ENCODE data around the gene RND2. TPM values are rescaled to one million over a fixed set of nuclear protein-coding genes. Genes with fewer than 3 reads are reported as not detected.
"Not testable (repeated sequence)": the region's sequence is repeated elsewhere in the genome, so short reads cannot be mapped to it uniquely, and the experiment has no call there.

Gene RND2
- total RNA-seq, 2 donors from 2014 or later: 0.15 to 1.1 TPM

DNA sequence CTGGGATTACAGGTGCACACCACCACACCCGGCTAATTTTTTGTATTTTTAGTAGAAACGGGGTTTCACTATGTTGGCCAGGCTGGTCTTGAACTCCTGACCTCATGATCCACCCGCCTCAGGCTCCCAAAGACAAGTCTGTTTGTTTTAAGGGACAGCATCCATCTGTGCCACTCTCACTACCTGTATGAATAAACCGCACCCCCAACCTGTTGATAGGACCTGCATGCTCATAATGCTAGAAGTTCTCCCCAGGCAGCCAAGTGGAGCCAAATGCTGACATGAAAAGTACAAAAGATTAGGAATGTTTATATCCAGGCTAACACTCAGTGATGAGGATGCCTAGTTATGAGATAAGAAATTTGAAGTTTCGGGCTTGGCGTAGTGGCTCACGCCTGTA, 28.0 kb downstream of the RND2 start:
- intact Hi-C loops (cut with DNase I, micrococcal nuclease); DNase-seq; ATAC-seq: not testable (repeated sequence)

DNA sequence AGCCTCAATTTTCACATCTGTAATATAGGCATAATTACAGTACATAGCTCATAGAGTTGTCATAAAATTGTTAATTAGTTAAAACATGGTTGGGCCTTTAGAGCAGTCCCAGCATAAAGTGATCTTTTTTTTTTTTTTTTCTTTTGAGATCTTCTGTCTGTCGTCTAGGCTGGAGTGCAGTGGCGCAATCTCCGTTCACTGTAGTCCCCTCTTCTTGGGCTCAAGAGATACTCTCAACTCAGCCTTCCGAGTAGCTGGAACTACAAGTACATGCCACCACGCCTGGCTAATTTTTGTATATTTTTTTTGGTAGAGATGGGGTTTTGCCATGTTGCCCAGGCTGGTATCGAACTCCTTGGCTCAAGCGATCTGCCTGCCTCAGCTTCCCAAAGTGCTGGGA, 31.0 kb downstream of the RND2 start:
- ATAC-seq (no peak), DNase-seq (no peak)
- intact Hi-C loops (cut with DNase I, micrococcal nuclease): no loop called here

DNA sequence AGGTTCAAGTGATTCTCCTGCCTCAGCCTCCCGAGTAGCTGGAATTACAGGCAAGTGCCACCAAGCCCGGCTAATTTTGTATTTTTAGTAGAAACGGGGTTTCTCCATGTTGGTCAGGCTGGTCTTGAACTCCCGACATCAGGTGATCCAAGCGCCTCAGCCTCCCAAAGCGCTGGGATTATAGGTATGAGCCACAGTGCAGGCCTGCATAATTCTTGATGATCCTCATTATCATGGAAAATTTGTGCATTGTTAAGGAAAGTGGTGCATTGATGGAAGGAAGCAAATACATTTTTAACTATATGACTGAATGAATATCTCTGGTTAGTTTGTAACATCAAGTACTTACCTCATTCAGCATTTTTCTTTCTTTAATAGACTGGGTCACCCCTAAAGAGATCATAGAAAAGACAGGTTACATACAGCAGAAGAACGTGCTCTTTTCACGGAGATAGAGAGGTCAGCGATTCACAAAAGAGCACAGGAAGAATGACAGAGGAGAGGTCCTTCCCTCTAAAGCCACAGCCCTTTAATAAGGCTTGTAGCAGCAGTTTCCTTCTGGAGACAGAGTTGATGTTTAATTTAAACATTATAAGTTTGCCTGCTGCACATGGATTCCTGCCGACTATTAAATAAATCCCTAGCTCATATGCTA, 38.1 kb downstream of the RND2 start:
- ATAC-seq (no peak), DNase-seq (no peak)
- intact Hi-C loops (cut with DNase I, micrococcal nuclease): no loop called here

DNA sequence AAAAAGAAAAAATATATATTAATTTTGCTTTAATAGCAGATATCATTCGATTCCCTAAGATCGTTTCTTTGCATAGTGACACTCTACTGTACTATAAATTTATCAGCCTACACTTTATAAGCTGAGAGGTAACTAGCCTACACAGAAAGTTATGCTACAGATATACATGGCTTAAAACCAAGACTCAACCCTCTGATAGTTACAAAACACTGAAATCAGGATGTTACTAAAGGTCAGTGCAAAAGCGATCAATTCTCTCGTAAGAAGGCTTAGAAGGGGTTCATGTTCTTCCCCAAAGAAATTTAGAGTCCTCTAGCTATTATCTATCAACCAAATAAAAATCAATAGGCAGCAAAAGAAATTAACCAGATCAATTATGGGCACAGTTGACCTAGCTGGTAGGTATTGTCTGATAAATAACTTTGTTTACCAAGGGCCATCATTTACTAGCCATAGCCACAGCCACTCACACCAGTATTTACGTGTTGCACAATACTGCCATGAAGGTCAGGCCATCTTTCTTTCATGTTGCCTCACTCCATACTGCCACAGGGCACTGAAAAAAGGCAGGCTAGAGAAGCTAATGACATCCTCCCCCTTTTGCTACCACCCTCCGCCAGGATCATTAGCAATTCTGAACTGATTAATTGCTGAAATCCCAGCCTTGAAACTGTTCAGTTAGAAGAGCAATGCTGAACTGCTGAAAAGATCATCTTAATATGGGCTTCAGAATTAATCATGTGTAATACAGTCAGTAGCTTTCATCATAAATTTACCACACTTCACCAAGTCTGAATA, 43.7 kb downstream of the RND2 start:
- intact Hi-C loops (cut with DNase I, micrococcal nuclease): no loop called here
- DNase-seq (no peak), ATAC-seq (no peak)

DNA sequence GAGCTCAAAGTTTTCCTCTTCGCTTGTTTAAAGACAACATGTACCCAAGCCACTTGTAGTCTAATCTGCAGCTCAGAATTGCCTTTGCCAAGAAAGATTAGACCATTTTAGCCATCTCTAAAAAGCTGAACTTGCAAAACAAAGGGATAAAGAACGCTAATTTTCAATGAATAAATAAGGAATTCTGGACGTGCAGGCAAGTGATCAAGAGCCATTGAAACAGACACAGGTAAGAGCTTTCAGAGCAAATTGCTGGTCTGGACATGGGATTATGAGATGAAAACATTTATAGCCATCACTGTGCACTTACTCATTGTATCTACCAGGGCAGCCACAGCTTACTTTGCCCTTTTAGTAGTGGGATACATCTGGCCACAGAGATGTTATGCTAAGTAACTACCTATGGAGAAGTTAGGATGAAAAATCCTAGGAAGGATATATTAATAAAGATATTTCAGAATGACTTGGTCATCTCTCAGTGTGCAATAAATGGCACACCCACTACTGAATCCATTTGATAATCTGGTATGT, 44.4 kb downstream of the RND2 start:
- intact Hi-C loops (cut with DNase I, micrococcal nuclease): no loop called here
- ATAC-seq (no peak), DNase-seq (no peak)

DNA sequence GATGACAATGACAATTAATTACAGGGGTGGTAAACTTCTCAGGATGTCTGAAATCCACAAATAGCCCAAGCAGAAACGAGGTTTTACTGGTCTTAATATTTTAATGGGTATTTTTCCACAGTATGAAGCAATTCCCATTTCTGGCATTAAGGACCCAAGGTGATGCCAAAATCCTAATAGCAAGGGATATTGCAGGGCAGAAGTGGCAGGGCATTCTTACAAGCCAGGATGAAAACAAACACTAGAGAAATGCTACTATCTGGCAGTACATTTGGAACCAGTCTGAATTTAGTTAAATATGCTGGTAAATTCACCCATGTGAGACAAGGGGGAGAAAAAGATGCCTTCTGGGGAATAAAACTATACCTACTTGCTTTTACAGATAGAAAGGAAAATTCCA, 45.2 kb downstream of the RND2 start:
- no peak for ATAC-seq
- no peak for DNase-seq
- intact Hi-C loops (cut with DNase I, micrococcal nuclease): no loop called here

DNA sequence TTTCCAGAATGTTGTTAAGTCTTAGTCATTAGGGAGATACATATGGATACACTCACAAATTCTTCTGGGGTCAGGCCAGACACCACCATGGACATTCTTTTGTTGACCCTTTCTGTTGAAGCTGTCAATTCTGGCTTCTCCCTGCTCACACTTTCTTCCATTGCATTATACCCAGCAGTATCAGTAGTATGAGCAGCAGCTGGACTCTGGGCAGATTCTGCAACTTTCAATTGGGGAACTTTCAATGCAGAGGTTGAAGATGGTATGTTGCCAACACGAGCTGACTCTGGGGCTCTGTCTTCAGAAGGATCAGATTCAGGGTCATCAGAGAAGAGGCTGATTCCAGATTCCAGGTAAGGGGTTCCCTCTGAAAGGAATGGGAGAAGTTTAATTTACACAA, 45.8 kb downstream of the RND2 start:
- intact Hi-C loops (cut with DNase I, micrococcal nuclease): no loop called here
- ATAC-seq: no peak
- DNase-seq: no peak

DNA sequence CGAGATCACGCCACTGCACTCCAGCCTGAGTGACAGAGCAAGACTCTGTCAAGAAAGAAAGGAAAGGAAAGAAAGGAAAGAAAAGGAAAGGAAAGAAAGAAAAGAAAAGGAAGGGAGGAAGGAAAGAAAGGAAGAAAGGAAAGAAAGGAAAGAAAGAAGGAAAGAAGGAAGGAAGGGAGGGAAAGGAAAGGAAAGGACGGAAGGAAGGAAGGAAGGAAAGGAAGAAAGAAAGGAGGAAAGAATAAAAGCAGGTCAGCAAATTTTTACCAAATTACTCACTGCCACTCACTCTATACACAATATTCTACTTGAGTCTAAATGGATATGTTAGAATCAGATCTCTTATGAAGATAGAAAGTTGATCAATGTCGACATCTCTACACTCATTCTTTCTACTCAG, 49.8 kb downstream of the RND2 start:
- ATAC-seq: no peak
- no peak for DNase-seq
- intact Hi-C loops (cut with DNase I, micrococcal nuclease): no loop called here

DNA sequence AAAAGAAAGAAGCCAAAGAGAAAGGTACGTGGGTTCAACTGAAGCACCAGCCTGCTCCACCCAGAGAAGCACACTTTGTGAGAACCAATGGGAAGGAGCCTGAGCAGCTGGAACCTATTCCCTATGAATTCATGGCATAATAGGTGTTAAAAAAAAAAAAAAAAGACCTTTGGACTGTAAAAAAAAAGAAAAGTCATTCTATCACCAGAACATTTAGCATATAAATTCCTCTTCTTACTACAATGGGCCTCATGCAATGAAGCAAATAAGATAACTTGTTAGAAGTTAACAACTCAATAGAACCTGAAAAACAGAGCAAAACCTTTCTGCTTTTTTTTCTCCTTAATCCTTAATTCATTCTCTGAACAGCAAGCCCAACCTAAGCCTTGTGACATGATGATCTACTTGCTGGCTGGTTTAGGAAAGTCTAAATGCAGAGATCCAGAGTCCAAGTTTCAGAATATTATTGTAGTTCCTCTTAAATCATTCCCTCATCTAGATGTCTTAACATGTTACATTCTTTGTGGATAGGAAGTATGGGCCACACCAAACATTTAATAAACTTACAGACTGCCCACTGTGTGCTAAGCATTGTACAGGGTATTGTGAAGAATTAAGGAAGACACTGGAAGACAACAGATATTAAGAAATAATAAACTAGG, 54.7 kb downstream of the RND2 start:
- peak; percentile 84 for ATAC-seq
- peak; percentile 9 to 41 for DNase-seq
- intact Hi-C loops (cut with DNase I, micrococcal nuclease): no loop called here

Other genes with a start within 250 kb of the RND2 start
- gene WNK4, start 244.6 kb upstream of the RND2 start, total RNA-seq: 10 to 100 TPM; 32.7 to 41.2 TPM
- 100 to 1,000 TPM; 142 to 167 TPM for gene COA3, start 226.5 kb upstream of the RND2 start, total RNA-seq
- gene CNTD1, start 226.4 kb upstream of the RND2 start, total RNA-seq: 1 to 10 TPM; 1.2 to 2.4 TPM
- gene BECN1, start 200.9 kb upstream of the RND2 start, total RNA-seq: 100 to 1,000 TPM; 128 to 150 TPM
- gene PSME3, start 191.8 kb upstream of the RND2 start, total RNA-seq: 100 to 1,000 TPM in 1 of 2 donors, 10 to 100 TPM in 1; 89.7 to 104 TPM
- gene AOC2, start 180.7 kb upstream of the RND2 start, total RNA-seq: under 1 TPM; 0.47 to 0.85 TPM
- gene AOC3, start 174.0 kb upstream of the RND2 start, total RNA-seq: 10 to 100 TPM in 1 of 2 donors, 1 to 10 TPM in 1; 5.6 to 27.1 TPM
- gene G6PC1, start 124.4 kb upstream of the RND2 start, total RNA-seq: under 1 TPM in 1 of 2 donors, not detected in 1; 0.50 TPM
- gene AARSD1, start 60.8 kb upstream of the RND2 start, total RNA-seq: 10 to 100 TPM; 17.6 to 24.1 TPM
- 1 to 10 TPM; 3.2 to 3.6 TPM for gene PTGES3L, start 45.2 kb upstream of the RND2 start, total RNA-seq
- 10 to 100 TPM; 24.2 to 25.2 TPM for gene RUNDC1, start 44.7 kb upstream of the RND2 start, total RNA-seq
- gene RPL27, start 26.8 kb upstream of the RND2 start, total RNA-seq: 100 to 1,000 TPM; 605 to 650 TPM
- gene IFI35, start 18.4 kb upstream of the RND2 start, total RNA-seq: 10 to 100 TPM; 33.6 to 51.6 TPM
- 10 to 100 TPM; 46.3 to 85.2 TPM for gene VAT1, start 2.8 kb upstream of the RND2 start, total RNA-seq
- gene BRCA1, start 100.1 kb downstream of the RND2 start, total RNA-seq: 10 to 100 TPM in 1 of 2 donors, 1 to 10 TPM in 1; 7.0 to 10.3 TPM
- 100 to 1,000 TPM; 103 to 131 TPM for gene NBR1, start 146.0 kb downstream of the RND2 start, total RNA-seq
- 1 to 10 TPM; 9.3 to 9.7 TPM for gene TMEM106A, start 186.6 kb downstream of the RND2 start, total RNA-seq
- gene CCDC200, start 203.4 kb downstream of the RND2 start, total RNA-seq: not detected
- gene RNU2-1, start 208.7 kb downstream of the RND2 start, total RNA-seq: 1,000 to 10,000 TPM; 4,822 to 6,579 TPM

Data from left colon (tissue), 2 donors.